ENCODE measurements around the gene SMAD3.

Gene SMAD3

DNA sequence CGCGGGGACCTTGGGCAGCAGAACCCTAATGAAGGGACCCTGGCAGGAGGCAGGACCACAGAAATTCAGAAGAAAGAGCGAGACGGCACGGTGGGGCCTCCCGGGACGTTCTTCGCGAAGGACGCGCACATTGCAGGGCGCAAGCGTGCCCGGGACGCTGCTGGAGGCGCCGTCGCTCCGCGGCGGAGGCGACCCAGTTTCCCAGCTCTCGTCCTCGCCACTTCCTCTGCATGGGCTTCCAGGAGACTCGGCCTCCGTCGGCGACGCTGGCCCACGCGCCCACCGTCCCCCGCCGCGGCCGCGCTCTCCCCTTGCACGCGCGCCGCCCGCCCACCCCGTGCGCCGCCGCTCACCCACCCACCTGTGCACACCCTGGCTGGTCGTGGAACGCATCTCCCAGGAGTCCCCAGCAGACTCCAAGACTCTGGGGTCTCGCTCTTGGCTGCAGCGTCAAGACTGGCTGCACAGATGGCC is 31.8 kb upstream of the SMAD3 start:
- TF ChIP-seq, protein P1, sequence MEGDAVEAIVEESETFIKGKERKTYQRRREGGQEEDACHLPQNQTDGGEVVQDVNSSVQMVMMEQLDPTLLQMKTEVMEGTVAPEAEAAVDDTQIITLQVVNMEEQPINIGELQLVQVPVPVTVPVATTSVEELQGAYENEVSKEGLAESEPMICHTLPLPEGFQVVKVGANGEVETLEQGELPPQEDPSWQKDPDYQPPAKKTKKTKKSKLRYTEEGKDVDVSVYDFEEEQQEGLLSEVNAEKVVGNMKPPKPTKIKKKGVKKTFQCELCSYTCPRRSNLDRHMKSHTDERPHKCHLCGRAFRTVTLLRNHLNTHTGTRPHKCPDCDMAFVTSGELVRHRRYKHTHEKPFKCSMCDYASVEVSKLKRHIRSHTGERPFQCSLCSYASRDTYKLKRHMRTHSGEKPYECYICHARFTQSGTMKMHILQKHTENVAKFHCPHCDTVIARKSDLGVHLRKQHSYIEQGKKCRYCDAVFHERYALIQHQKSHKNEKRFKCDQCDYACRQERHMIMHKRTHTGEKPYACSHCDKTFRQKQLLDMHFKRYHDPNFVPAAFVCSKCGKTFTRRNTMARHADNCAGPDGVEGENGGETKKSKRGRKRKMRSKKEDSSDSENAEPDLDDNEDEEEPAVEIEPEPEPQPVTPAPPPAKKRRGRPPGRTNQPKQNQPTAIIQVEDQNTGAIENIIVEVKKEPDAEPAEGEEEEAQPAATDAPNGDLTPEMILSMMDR (conservative IDR thresholded peaks at IDR 0.05; ENCODE audit: low read depth), result no peak
- DNase-seq (ENCODE audit: low spot score), result no peak
- ChIA-PET CTCF (no interaction called here), POLR2A (ENCODE audit: low non-redundant PET) (no interaction called here)
- H3K27ac ChIP-seq, result no peak overlapping the region

DNA sequence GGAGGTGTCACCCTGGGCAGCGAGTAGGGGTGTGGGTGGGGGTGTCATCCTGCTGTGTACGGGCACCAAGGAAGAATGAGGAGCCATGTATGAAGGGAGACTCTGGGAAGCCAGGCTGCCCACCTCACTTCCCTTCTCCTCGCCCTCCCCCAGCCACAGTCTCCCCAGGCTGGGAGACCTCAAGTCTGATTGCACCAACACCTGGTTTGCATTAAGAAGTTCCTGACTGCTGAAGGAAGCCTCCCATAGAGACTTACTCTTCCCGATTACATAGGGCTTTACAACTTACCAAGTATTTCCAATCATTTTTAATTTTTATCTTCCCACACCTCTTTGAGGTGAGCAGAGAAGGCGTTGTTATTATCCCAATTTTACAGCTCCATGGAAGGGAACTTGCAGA is 29.5 kb upstream of the SMAD3 start:
- ChIA-PET POLR2A (ENCODE audit: low non-redundant PET) (no interaction called here), CTCF (no interaction called here)
- no peak for DNase-seq (ENCODE audit: low spot score)
- TF ChIP-seq, protein P1 (conservative IDR thresholded peaks at IDR 0.05; ENCODE audit: low read depth), result no peak
- H3K27ac ChIP-seq, result no peak overlapping the region

DNA sequence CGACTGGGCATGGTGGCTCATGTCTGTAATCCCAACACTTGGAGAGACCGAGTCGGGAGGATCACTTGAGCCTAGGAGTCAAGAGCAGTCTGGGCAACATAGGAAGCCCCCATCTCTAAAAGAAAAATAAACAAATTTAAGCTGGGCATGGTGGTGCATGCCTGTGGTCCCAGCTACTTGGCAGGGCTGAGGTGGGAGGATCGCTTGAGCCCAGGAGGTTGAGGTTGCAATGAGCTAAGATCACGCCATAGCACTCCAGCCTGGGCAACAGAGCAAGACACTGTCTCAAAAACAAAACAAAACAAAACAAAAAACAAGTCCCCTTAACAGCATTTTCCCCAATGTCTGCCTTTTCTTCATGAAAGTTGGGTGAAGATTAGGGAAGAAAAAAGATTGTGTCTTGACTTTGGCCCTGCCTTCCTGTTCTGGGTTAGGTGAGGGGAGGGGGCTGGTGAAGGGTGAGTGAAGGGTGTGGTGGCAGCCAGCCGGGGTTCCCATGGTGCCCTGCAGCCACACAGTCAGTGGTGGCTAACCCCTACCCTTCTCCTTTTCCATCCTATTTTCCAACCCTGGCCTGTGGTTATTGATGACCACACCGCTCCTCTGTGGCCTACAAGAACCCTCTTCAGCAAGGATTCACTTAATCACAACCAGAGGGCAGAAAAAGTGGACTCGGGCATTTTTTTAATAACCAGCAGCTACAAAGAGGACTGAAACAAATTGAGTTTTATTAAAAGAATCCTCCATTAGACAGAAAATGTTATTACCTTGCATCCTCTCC is 28.4 kb upstream of the SMAD3 start:
- TF ChIP-seq, protein P1 (conservative IDR thresholded peaks at IDR 0.05; ENCODE audit: low read depth), result no peak
- CTCF ChIA-PET, result no interaction called here
- no peak overlapping the region for H3K27ac ChIP-seq
- POLR2A ChIA-PET (ENCODE audit: low non-redundant PET), result no interaction called here
- DNase-seq (ENCODE audit: low spot score), result no peak

DNA sequence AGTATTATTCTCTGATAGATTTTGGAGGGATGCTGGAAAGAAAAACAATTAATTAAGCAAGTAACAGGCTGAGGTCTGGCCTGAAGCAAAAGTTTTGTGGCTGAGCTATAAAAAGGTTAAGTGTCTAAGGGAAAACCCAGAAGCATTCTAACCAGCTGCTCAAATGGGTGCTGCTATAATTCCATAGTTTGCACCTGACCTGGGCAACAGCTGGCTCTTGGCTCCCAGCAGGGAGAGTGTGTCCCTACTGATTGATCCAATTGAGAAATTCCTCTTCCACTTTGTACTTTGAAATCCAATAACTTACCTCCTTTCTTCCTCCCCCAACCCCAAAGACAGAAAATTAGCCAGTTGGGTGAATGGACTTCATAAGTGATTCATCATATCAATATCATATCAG is 27.7 kb upstream of the SMAD3 start:
- DNase-seq (ENCODE audit: low spot score), result no peak
- POLR2A ChIA-PET (ENCODE audit: low non-redundant PET), result no interaction called here
- TF ChIP-seq, protein P1 (conservative IDR thresholded peaks at IDR 0.05; ENCODE audit: low read depth), result no peak
- CTCF ChIA-PET, result no interaction called here
- no peak overlapping the region for H3K27ac ChIP-seq

DNA sequence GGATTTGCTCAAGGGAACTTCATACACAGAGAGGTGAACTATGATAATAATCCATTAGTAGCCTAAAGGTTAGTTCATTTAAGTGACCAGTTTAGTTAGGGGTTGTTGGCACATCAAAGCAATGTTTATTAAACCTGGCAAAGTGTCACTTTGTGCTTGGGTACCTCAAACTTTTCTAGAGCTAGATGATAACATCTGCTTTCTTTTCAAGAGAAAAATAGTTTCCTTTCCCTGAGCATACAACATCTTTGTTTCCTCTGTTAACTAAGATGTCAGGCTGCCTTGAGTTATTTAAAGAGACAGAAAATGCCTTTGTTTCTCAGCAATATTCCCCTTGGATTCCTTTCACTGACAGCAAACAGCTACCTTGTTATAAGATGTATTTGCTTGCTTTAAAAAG is 26.7 kb upstream of the SMAD3 start:
- H3K27ac ChIP-seq, result no peak overlapping the region
- ChIA-PET POLR2A (ENCODE audit: low non-redundant PET) (interaction anchor here (0.6 kb wide), 1 partner anchor 33 kb away, joined by 3 read pairs; no protein-coding TSS in a partner anchor), CTCF (no interaction called here)
- TF ChIP-seq, protein P1 (conservative IDR thresholded peaks at IDR 0.05; ENCODE audit: low read depth), result no peak
- DNase-seq (ENCODE audit: low spot score), result no peak

DNA sequence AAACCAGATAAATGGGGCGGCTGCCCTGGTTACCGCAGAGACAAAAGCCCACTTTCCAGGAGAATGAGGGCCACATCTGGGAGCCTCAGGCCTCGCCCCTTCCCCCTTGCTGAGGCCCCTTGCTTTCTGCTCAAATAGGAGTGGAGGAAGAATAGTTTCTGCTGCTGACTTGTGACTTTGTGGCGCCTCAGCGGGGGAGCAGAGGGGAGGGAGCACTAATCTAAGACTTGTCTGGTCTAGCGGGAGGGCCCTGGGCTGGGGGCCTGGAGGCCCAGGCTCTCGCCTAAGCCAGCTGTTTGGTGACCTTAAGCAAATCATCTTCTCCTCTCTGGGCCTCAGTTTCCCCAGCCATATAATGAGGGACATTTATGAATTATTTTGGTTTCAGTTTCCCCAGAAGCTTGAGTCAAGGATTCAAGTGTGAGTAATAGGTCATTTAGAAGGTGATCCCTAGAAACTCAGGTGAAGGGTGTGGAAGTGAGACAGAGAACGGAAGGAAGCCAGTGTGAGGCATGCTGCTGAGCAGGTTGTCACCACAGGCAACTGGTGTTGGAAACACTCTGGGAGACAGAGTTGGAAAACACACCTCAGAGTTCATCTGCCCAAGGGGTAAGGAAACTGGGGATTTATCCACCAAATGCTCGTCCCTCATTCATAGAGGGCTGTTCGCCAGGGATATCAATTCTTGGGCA is 25.9 kb upstream of the SMAD3 start:
- TF ChIP-seq, protein P1 (conservative IDR thresholded peaks at IDR 0.05; ENCODE audit: low read depth), result no peak
- DNase-seq (ENCODE audit: low spot score), result peak; percentile 90
- POLR2A ChIA-PET (ENCODE audit: low non-redundant PET), result no interaction called here
- peak overlapping the region; percentile 21; the same call in 1 of the 2 replicates for H3K27ac ChIP-seq
- CTCF ChIA-PET, result no interaction called here
